Skeletal muscle satellite cell (primary cell): ENCODE data around the gene TNFRSF19.

ENCODE experiments used
- H3K27me3 ChIP-seq: 2 replicates; pipeline ENCODE4 v1.7.0; 2013; ENCODE audit warnings: low read length; ENCODE audit not compliant: control insufficient read depth, insufficient read depth
- H3K36me3 ChIP-seq: 2 replicates; pipeline ENCODE4 v1.7.0; 2013; ENCODE audit warnings: mild to moderate bottlenecking, control low read depth, low read length; ENCODE audit not compliant: insufficient read depth
- H3K4me1 ChIP-seq: 2 replicates; pipeline ENCODE4 v1.7.0; 2013; ENCODE audit warnings: low read length; ENCODE audit not compliant: control insufficient read depth, insufficient read depth
- H3K4me2 ChIP-seq: 2 replicates; pipeline ENCODE4 v1.7.0; 2013; ENCODE audit warnings: mild to moderate bottlenecking, low read length
- H3K4me3 ChIP-seq: 2 replicates; pipeline ENCODE4 v1.7.0; 2013; ENCODE audit warnings: low read length
- H3K9ac ChIP-seq: 2 replicates; pipeline ENCODE4 v1.7.0; 2013; ENCODE audit warnings: mild to moderate bottlenecking, low read depth, low read length, moderate library complexity
- H3K9me3 ChIP-seq: replicated peaks from 2 replicates; pipeline ENCODE4 v1.7.0; 2013; ENCODE audit warnings: mild to moderate bottlenecking, control low read depth, low read length

Gene TNFRSF19

GRCh38 chr13:23680845-23681669 lies 110.8 kb downstream of the TNFRSF19 start:
- H3K4me1 ChIP-seq, result peaks cover 18% of the 10 kb centered on the region
- H3K4me2 ChIP-seq, result no peak overlapping the region
- no peaks in the 10 kb centered on the region for H3K36me3 ChIP-seq
- no peak overlapping the region for H3K9ac ChIP-seq
- H3K4me3 ChIP-seq, result no peak overlapping the region
- H3K9me3 ChIP-seq, result no peaks in the 10 kb centered on the region
- no peaks in the 10 kb centered on the region for H3K27me3 ChIP-seq

DNA sequence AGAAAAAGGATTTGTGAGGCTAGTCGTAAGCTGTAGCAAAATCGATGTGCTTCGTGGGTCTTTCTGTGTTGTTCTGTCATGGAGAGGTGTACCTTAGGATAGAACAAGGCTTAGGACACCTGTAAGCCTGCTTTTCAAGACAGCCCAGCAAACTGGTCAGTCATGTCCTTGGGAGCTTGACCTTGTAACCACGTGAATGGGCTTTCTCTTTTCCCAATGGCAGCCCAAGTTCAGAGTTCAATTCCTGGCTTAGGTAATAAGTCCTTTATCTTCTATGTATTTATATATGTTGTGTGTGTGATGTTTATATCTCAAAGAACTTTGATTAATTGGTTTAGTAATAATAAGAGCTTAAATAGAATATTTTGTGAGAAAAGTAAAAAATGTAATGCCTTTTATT lies 112.9 kb downstream of the TNFRSF19 start:
- no peaks in the 10 kb centered on the region for H3K36me3 ChIP-seq
- no peak overlapping the region for H3K4me3 ChIP-seq
- H3K9me3 ChIP-seq, result no peaks in the 10 kb centered on the region
- no peak overlapping the region for H3K4me2 ChIP-seq
- no peaks in the 10 kb centered on the region for H3K27me3 ChIP-seq
- H3K4me1 ChIP-seq, result peaks cover 18% of the 10 kb centered on the region
- H3K9ac ChIP-seq, result no peak overlapping the region

DNA sequence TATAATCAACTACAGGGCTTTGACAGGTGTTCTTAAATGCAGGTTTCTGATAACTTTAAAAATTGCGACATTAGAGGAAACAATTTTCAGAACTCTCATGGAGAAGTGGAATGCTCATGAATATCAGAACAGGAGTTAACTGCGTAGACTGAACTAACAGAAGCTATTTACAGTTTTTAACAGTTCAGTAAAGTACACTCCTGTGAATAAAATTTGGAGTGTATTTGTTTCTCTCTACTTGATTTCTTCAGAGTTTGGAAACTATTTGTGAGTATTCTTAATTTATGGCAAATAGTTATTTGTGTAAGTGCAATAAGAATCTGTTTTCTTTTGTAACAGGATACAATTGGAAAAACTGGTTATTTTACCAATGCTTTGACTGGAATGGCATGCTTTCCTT lies 114.4 kb downstream of the TNFRSF19 start:
- no peak overlapping the region for H3K9ac ChIP-seq

DNA sequence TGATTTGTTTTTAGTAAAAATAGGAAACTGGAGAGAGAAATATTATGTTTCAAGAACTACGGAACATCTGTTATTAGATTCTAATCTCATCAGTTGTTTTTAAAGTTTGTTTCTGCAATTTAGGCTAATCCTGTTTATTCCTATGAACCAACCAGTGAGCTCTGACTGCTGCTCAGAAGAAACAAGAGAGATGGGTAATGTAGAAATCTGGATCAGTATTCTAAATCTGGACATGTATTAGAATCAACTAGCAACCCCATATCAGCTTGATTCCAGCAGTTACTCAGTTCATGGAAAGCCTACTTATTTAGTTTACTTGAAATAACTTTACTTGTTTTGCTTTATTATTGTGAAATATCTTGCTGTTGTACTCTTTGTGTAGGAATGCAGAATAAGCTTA lies 115.2 kb downstream of the TNFRSF19 start:
- no peak overlapping the region for H3K4me2 ChIP-seq
- no peaks in the 10 kb centered on the region for H3K27me3 ChIP-seq
- H3K36me3 ChIP-seq, result no peaks in the 10 kb centered on the region

More for the DNA sequence above, 114.4 kb downstream of the TNFRSF19 start:
- H3K4me2 ChIP-seq, result no peak overlapping the region
- no peak overlapping the region for H3K4me3 ChIP-seq
- no peaks in the 10 kb centered on the region for H3K27me3 ChIP-seq
- H3K4me1 ChIP-seq, result peaks cover 8% of the 10 kb centered on the region
- H3K9me3 ChIP-seq, result no peaks in the 10 kb centered on the region
- no peaks in the 10 kb centered on the region for H3K36me3 ChIP-seq

GRCh38 chr13:23686948-23687347 lies 116.7 kb downstream of the TNFRSF19 start:
- H3K36me3 ChIP-seq, result no peaks in the 10 kb centered on the region
- H3K27me3 ChIP-seq, result no peaks in the 10 kb centered on the region
- no peaks in the 10 kb centered on the region for H3K9me3 ChIP-seq
- H3K4me1 ChIP-seq, result no peaks in the 10 kb centered on the region
- H3K9ac ChIP-seq, result no peak overlapping the region
- H3K4me2 ChIP-seq, result no peak overlapping the region
- H3K4me3 ChIP-seq, result no peak overlapping the region

More for the DNA sequence above, 115.2 kb downstream of the TNFRSF19 start:
- Histone ChIP-seq H3K4me3 (no peak overlapping the region), H3K9me3 (no peaks in the 10 kb centered on the region), H3K9ac (no peak overlapping the region), H3K4me1 (peaks cover 8% of the 10 kb centered on the region)

GRCh38 chr13:23687614-23688013 lies 117.4 kb downstream of the TNFRSF19 start:
- Histone ChIP-seq H3K27me3 (no peaks in the 10 kb centered on the region), H3K4me3 (no peak overlapping the region)

GRCh38 chr13:23688336-23688735 lies 118.1 kb downstream of the TNFRSF19 start:
- Histone ChIP-seq H3K4me1 (no peaks in the 10 kb centered on the region), H3K4me3 (no peak overlapping the region), H3K9me3 (no peaks in the 10 kb centered on the region)

More at GRCh38 chr13:23687614-23688013, 117.4 kb downstream of the TNFRSF19 start:
- Histone ChIP-seq H3K4me1 (no peaks in the 10 kb centered on the region), H3K36me3 (no peaks in the 10 kb centered on the region), H3K9me3 (no peaks in the 10 kb centered on the region), H3K9ac (no peak overlapping the region), H3K4me2 (no peak overlapping the region)

DNA sequence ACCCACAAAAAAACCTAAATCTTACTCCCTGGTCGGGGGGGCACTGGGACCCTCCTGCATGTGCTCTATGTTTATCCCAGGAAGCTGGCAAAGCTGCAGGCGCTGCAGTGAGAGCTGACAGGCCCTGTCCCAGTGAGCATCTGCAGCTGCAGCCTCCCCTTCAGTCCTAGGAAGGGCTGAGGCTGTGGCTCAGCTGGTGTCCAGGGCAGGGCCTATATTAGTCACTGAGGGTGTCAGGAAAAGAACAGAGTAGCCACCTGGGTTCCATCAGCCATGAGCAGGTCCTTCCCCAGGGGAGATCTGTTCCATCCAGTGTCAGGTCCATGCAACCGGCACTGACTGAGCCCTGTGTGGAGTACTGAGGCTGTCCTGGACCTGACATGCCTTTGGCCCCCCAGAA lies 120.5 kb downstream of the TNFRSF19 start:
- H3K9me3 ChIP-seq, result no peaks in the 10 kb centered on the region
- no peaks in the 10 kb centered on the region for H3K36me3 ChIP-seq
- peaks cover 4% of the 10 kb centered on the region for H3K4me1 ChIP-seq
- H3K27me3 ChIP-seq, result no peaks in the 10 kb centered on the region
- no peak overlapping the region for H3K4me2 ChIP-seq
- no peak overlapping the region for H3K9ac ChIP-seq
- no peak overlapping the region for H3K4me3 ChIP-seq

More at GRCh38 chr13:23688336-23688735, 118.1 kb downstream of the TNFRSF19 start:
- Histone ChIP-seq H3K9ac (no peak overlapping the region), H3K27me3 (no peaks in the 10 kb centered on the region), H3K4me2 (no peak overlapping the region), H3K36me3 (no peaks in the 10 kb centered on the region)

DNA sequence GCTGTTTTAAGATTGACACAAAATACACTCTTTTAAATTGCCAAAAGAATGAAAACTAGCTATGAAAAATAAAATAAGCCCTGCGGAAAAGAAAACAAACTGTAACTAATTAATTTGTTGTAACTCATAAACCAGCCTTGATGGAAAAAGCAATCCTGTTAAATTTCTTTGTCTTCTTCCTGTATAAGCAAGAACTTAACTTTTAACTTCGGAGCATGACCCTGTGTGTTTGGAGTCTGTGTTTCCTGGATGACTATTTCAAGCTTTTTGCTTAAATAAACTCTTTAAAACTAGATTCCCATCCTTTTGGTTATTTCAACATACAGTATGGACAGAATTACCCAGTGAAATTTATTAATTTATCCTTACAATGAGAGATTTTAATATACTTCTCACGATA lies 122.6 kb downstream of the TNFRSF19 start:
- Histone ChIP-seq H3K4me2 (no peak overlapping the region), H3K27me3 (no peaks in the 10 kb centered on the region), H3K4me3 (no peak overlapping the region), H3K36me3 (no peaks in the 10 kb centered on the region), H3K4me1 (peaks cover 9% of the 10 kb centered on the region), H3K9ac (no peak overlapping the region), H3K9me3 (no peaks in the 10 kb centered on the region)

- Histone ChIP-seq H3K4me2 (peak overlapping the region; percentile 64), H3K4me1 (peaks cover 9% of the 10 kb centered on the region), H3K27me3 (no peaks in the 10 kb centered on the region), H3K36me3 (no peaks in the 10 kb centered on the region), H3K9ac (no peak overlapping the region), H3K4me3 (no peak overlapping the region), H3K9me3 (no peaks in the 10 kb centered on the region)
Observed at GRCh38 chr13:23695196-23695595, 125.0 kb downstream of the TNFRSF19 start.

- no peaks in the 10 kb centered on the region for H3K9me3 ChIP-seq
- no peak overlapping the region for H3K9ac ChIP-seq
- no peak overlapping the region for H3K4me3 ChIP-seq
Observed at GRCh38 chr13:23695711-23696464, 125.7 kb downstream of the TNFRSF19 start.

More at GRCh38 chr13:23695711-23696464, 125.7 kb downstream of the TNFRSF19 start:
- H3K4me2 ChIP-seq, result peak overlapping the region; percentile 64
- H3K36me3 ChIP-seq, result no peaks in the 10 kb centered on the region
- H3K27me3 ChIP-seq, result no peaks in the 10 kb centered on the region
- peaks cover 11% of the 10 kb centered on the region for H3K4me1 ChIP-seq
